HL-60 (cell line): ENCODE results near the gene ANKRD11.

Experiments
- CTCF ChIP-seq: IDR thresholded peaks from one replicate; pipeline ENCODE4 v1.5.1; 2011; ENCODE audit warnings: low read length, control low read depth, inconsistent platforms; ENCODE audit not compliant: insufficient read depth
- POLR2AphosphoS5 ChIP-seq: IDR thresholded peaks from 2 replicates; pipeline ENCODE4 v1.6.1; 2012; ENCODE audit warnings: low read depth

- TF ChIP-seq CTCF (no peak), POLR2AphosphoS5 (no peak)
These were observed 140.3 kb downstream of the ANKRD11 start for GRCh38 chr16:89349947-89350633.
